Chondrocyte (in vitro differentiated cells): ENCODE results near the gene TGFB2. TPM values are rescaled to one million over a fixed set of nuclear protein-coding genes. Genes with fewer than 3 reads are reported as not detected.

Experiments used
- DNase-seq: peaks from one replicate; pipeline ENCODE4 v3.0.0; 2021; ENCODE audit warnings: mixed read lengths, low spot score
- H3K27ac Mint-ChIP-seq: one replicate; pipeline ENCODE4 v1.8.0; 2021; ENCODE audit warnings: mild to moderate bottlenecking, moderate library complexity, mixed read lengths; ENCODE audit not compliant: unreplicated experiment
- H3K27me3 Mint-ChIP-seq: 2 replicates; pipeline ENCODE4 v1.8.0; 2021; ENCODE audit warnings: low read depth, mixed read lengths
- H3K36me3 Mint-ChIP-seq: 2 replicates; pipeline ENCODE4 v1.8.0; 2021; ENCODE audit warnings: low read depth, mixed read lengths
- H3K4me1 Mint-ChIP-seq: 2 replicates; pipeline ENCODE4 v1.8.0; 2021; ENCODE audit warnings: low read depth, mild to moderate bottlenecking, mixed read lengths
- H3K4me3 Mint-ChIP-seq: one replicate; pipeline ENCODE4 v1.8.0; 2021; ENCODE audit warnings: mild to moderate bottlenecking, moderate library complexity, mixed read lengths; ENCODE audit not compliant: unreplicated experiment
- H3K9me3 Mint-ChIP-seq: 2 replicates; pipeline ENCODE4 v1.8.0; 2021; ENCODE audit warnings: low read depth, mixed read lengths
- total RNA-seq: library from RNA; stranded (reverse); gene quantifications from 3 replicates; pipeline ENCODE4 v1.2.1, GENCODE V29; 2021
- TF ChIP-seq, protein P1 (sequence below): fragments of 200-600 bp; sonication (generic); IDR thresholded peaks from 2 replicates; pipeline ENCODE4 v1.5.0; 2021; ENCODE audit warnings: antibody characterized with exemption, mild to moderate bottlenecking, moderate library complexity

Gene TGFB2
- total RNA-seq, 1 donor from 2014 or later: 226 TPM

- peaks cover 89% of the 10 kb centered on the region for H3K4me1 Mint-ChIP-seq
Measured at GRCh38 chr1:218366322-218367052, 21.4 kb downstream of the TGFB2 start.

GRCh38 chr1:218367118-218367517, 22.0 kb downstream of the TGFB2 start:
- Mint-ChIP-seq H3K9me3 (no peaks in the 10 kb centered on the region), H3K27me3 (no peaks in the 10 kb centered on the region), H3K4me3 (no peak overlapping the region), H3K36me3 (peaks cover 17% of the 10 kb centered on the region), H3K4me1 (peaks cover 89% of the 10 kb centered on the region), H3K27ac (peak overlapping the region; percentile 79)
- no peak for DNase-seq
- TF ChIP-seq, protein P1, sequence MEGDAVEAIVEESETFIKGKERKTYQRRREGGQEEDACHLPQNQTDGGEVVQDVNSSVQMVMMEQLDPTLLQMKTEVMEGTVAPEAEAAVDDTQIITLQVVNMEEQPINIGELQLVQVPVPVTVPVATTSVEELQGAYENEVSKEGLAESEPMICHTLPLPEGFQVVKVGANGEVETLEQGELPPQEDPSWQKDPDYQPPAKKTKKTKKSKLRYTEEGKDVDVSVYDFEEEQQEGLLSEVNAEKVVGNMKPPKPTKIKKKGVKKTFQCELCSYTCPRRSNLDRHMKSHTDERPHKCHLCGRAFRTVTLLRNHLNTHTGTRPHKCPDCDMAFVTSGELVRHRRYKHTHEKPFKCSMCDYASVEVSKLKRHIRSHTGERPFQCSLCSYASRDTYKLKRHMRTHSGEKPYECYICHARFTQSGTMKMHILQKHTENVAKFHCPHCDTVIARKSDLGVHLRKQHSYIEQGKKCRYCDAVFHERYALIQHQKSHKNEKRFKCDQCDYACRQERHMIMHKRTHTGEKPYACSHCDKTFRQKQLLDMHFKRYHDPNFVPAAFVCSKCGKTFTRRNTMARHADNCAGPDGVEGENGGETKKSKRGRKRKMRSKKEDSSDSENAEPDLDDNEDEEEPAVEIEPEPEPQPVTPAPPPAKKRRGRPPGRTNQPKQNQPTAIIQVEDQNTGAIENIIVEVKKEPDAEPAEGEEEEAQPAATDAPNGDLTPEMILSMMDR: no peak

More at GRCh38 chr1:218366322-218367052, 21.4 kb downstream of the TGFB2 start:
- H3K4me3 Mint-ChIP-seq: no peak overlapping the region
- H3K9me3 Mint-ChIP-seq: no peaks in the 10 kb centered on the region
- DNase-seq: no peak
- peak overlapping the region; percentile 79 for H3K27ac Mint-ChIP-seq
- H3K36me3 Mint-ChIP-seq: peaks cover 17% of the 10 kb centered on the region
- no peaks in the 10 kb centered on the region for H3K27me3 Mint-ChIP-seq
- TF ChIP-seq, protein P1: no peak

GRCh38 chr1:218368686-218369085, 23.6 kb downstream of the TGFB2 start:
- TF ChIP-seq, protein P1: no peak
- Mint-ChIP-seq H3K27ac (peak overlapping the region; percentile 73), H3K36me3 (peaks cover 17% of the 10 kb centered on the region), H3K4me3 (no peak overlapping the region), H3K4me1 (peaks cover 87% of the 10 kb centered on the region), H3K27me3 (no peaks in the 10 kb centered on the region), H3K9me3 (no peaks in the 10 kb centered on the region)
- DNase-seq: no peak

GRCh38 chr1:218369688-218370511, 24.8 kb downstream of the TGFB2 start:
- Mint-ChIP-seq H3K4me1 (peaks cover 87% of the 10 kb centered on the region), H3K27ac (peak overlapping the region; percentile 93), H3K36me3 (peaks cover 17% of the 10 kb centered on the region), H3K9me3 (no peaks in the 10 kb centered on the region), H3K27me3 (no peaks in the 10 kb centered on the region), H3K4me3 (no peak overlapping the region)
- TF ChIP-seq, protein P1: no peak
- no peak for DNase-seq

DNA sequence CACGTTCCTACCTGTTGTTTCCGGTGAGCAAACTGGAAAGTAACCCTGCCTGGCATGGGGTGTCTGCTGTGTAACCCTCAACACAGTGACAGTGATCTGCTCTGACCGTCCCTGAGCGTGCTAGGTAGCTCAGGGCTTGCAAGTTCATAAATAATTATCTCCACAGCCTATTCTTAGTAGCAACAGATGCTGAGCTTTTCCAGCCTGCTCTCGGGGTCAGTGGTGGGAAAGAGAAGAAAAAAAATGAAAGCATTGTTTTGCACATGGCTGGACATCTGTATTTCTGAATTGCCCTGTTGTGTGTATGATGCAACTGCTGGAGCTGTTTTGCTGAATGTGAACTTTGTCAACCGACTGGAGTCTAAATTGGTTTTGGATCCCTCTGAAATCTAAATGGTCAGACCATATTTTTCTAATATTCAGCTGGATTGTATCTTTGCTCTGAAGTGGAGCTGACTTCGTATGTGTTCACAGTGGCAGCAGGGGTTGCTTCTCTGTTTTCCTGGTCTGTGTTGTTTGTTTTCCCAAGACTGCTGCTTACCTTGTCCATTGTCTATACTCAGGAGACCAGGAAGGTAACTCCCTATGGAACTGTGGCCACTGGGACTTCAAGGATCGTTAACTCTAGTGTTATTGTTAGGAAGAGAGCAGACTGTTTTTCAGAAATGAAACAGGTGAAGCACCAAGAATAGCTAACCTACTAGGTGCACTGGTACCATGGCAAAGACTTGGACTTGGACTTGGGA, 27.0 kb downstream of the TGFB2 start:
- H3K4me3 Mint-ChIP-seq: peak overlapping the region; percentile 14
- H3K4me1 Mint-ChIP-seq: peaks cover 88% of the 10 kb centered on the region
- TF ChIP-seq, protein P1: no peak
- no peaks in the 10 kb centered on the region for H3K9me3 Mint-ChIP-seq
- DNase-seq: no peak
- no peaks in the 10 kb centered on the region for H3K27me3 Mint-ChIP-seq
- peaks cover 14% of the 10 kb centered on the region for H3K36me3 Mint-ChIP-seq
- peak overlapping the region; percentile 84 for H3K27ac Mint-ChIP-seq
